ENCODE data around the gene AQP11. TPM values are rescaled to one million over a fixed set of nuclear protein-coding genes. Genes with fewer than 3 reads are reported as not detected.
A peak's percentile ranks its signal among the peaks of the same experiment; 100 is the strongest.
"Not testable (repeated sequence)": the region's sequence is repeated elsewhere in the genome, so short reads cannot be mapped to it uniquely, and the experiment has no call there.

AQP11 gene
- total RNA-seq, 1 donor from 2014 or later: 0.64 TPM

DNA sequence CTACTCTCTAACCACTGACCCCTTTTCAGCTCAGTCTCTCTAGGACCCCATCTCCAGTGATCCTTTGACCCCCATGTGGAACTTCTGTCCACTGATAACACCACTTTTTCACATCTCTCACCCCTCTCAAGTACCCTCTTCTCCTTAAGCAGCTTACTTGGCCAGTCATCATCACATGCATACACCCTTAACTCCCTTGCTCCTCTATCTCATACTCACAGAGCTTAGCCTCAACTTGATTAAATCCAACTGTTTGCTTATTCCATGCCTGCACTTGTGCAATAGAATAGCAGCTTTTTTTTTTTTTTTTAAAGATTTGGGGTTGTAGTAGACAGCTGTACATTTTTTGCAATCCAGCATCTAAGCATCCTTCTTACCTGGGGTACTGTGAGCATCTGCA lies 22.2 kb downstream of the AQP11 start:
- intact Hi-C loops (cut with DNase I): no loop called here
- DNase-seq (ENCODE audit: low spot score in 2 of 2): no peak
- TF ChIP-seq, protein P1, sequence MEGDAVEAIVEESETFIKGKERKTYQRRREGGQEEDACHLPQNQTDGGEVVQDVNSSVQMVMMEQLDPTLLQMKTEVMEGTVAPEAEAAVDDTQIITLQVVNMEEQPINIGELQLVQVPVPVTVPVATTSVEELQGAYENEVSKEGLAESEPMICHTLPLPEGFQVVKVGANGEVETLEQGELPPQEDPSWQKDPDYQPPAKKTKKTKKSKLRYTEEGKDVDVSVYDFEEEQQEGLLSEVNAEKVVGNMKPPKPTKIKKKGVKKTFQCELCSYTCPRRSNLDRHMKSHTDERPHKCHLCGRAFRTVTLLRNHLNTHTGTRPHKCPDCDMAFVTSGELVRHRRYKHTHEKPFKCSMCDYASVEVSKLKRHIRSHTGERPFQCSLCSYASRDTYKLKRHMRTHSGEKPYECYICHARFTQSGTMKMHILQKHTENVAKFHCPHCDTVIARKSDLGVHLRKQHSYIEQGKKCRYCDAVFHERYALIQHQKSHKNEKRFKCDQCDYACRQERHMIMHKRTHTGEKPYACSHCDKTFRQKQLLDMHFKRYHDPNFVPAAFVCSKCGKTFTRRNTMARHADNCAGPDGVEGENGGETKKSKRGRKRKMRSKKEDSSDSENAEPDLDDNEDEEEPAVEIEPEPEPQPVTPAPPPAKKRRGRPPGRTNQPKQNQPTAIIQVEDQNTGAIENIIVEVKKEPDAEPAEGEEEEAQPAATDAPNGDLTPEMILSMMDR (IDR thresholded peaks at IDR 0.05): no peak
- Histone ChIP-seq H3K27ac (no peak overlapping the region), H3K4me3 (no peak overlapping the region), H3K36me3 (peaks cover 28 to 68% of the 10 kb centered on the region in 2 donors), H3K27me3 (no peaks in the 10 kb centered on the region), H3K4me1 (no peaks in the 10 kb centered on the region), H3K9me3 (no peaks in the 10 kb centered on the region)

DNA sequence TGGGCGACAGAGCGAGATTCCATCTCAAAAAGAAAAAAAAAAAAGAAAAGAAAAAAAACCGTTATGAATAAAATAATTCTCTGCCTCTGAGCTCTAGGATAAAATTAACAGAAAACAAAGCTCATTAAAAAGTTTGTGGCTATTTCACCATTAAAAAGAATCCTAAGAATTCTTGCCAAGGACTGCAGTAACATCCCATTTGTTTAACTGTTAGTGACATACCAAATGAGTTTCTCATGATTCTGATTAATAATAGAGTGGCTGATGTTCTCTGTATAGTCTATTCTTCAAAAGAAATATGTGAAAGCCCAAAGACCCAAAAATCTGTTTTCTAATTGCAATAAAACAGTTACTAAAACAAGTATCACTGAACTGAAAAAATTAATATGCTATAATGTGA lies 28.1 kb downstream of the AQP11 start:
- Histone ChIP-seq H3K27me3 (no peaks in the 10 kb centered on the region), H3K4me1 (no peaks in the 10 kb centered on the region), H3K9me3 (no peaks in the 10 kb centered on the region), H3K27ac (no peak overlapping the region), H3K4me3 (no peak overlapping the region), H3K36me3 (peaks cover 52 to 84% of the 10 kb centered on the region in 2 donors)
- intact Hi-C loops (cut with DNase I): no loop called here
- no peak for DNase-seq (ENCODE audit: low spot score in 2 of 2)
- TF ChIP-seq, protein P1 (IDR thresholded peaks at IDR 0.05): no peak

DNA sequence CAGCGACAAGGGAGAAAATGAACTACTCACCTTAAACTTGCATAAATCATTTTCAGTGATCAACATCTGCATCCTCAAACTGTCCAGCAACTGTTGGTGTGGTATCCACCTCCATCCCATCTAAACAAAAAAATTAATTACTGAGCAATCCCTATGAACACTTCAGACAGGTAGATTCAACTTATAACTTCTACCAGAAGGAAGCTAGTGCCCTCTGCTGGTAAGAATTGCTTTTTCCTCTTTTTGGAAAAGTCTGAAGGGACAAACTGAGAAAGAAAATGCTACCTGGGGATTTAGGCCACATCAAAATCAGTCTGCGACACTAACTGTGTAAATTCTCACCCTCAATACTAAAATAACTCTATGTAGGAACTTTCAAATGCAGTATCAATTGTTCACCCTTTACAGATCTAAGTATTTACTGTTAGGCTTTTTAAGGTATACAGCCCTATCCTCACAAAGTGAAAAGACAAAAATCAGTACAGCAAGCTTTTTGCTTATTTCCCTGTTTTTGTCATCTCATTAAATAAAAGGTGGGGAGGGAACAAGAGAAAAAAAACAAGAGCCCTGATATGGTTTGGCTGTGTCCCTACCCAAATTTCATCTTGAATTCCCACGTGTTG lies 29.9 kb downstream of the AQP11 start:
- no peaks in the 10 kb centered on the region for H3K9me3 ChIP-seq
- peaks cover 59 to 86% of the 10 kb centered on the region in 2 donors for H3K36me3 ChIP-seq
- no peak for DNase-seq (ENCODE audit: low spot score in 2 of 2)
- intact Hi-C loops (cut with DNase I): no loop called here
- H3K4me3 ChIP-seq: no peak overlapping the region
- H3K4me1 ChIP-seq: no peaks in the 10 kb centered on the region
- H3K27me3 ChIP-seq: no peaks in the 10 kb centered on the region
- TF ChIP-seq, protein P1 (IDR thresholded peaks at IDR 0.05): peak in 2 of 3 experiments; percentile 63 to 71
- no peak overlapping the region for H3K27ac ChIP-seq

DNA sequence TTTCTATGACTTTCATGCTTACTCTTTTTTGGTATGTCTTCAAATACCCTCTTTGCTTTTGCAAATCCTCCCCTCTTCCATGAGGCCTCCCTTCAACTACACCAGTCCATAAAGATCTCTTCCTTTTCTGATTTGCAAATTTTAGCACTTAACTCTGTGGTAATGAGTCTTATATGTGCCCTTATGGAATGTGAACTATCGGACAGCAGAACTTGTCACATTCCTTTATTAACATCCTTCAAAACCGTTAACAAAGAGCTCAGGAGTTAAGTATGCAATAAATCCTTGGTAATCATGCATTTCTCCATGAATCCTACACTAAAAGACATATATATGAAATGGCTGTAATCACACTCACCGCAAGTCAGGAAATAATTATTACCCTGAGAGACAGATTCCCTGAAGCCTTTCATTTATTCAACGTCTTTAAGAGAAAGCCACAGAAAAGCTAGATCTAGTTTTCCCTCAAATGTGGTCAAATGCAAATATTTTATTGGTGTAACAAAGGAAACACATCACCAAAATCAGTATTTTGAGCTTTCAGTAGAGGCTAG lies 40.5 kb downstream of the AQP11 start:
- no peaks in the 10 kb centered on the region for H3K27me3 ChIP-seq
- no peaks in the 10 kb centered on the region for H3K4me1 ChIP-seq
- TF ChIP-seq, protein P1 (IDR thresholded peaks at IDR 0.05): no peak
- intact Hi-C loops (cut with DNase I): no loop called here
- DNase-seq (ENCODE audit: low spot score in 2 of 2): no peak
- H3K36me3 ChIP-seq: peaks cover under 1 to 3% of the 10 kb centered on the region in 2 donors
- no peak overlapping the region for H3K27ac ChIP-seq
- no peak overlapping the region for H3K4me3 ChIP-seq
- no peaks in the 10 kb centered on the region for H3K9me3 ChIP-seq

DNA sequence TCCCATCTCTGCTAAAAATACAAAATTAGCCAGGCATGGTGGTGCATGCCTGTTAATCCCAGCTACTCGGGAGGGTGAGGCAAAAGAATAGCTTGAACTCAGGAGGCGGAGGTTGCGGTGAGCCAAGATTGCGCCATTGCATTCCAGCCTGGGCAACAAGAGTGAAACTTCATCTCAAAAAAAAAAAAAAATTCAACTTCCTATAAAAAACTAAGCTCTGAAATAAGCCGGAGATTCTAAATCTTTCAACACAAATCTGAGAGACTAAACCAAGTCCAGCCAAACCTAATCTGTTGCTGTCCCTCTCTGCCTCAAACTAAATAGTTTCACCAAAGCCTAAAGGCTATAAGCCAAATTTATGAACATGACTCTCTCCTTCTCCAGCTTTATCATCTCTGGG lies 44.2 kb downstream of the AQP11 start:
- H3K27ac ChIP-seq; H3K9me3 ChIP-seq; H3K36me3 ChIP-seq; intact Hi-C loops (cut with DNase I); H3K27me3 ChIP-seq; DNase-seq (ENCODE audit: low spot score in 2 of 2); H3K4me3 ChIP-seq: not testable (repeated sequence)
- H3K4me1 ChIP-seq: peaks cover 0 to 12% of the 10 kb centered on the region in 2 donors

DNA sequence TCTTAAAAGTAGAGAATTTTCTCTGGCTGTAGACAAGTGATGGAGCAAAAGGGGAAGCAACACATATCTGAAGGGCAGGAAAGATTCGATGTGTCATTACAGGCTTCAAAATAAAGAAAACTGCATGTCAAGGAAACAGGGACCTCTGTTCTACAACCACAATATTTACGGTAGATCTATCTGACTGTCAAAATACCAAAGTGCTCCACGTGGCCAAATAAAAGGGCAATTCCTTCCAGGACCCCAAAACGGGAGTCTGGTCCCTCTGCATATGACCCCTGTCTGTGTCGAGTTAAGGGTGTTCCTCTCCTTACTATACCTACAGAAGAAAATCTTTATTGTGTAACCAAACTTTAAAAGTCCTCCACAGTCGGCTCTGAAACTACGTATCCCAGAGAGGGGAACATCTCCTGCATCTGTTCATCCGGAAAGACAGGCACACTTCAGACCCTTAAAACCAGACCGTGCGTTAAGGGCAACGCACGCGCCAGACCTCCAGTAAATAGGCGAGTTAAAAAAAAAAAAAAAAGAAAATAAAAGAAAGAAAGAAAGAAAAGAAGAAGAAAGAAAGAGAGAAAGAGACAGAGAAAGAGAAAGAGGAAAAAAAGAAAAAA lies 47.1 kb downstream of the AQP11 start:
- Histone ChIP-seq H3K9me3 (no peaks in the 10 kb centered on the region), H3K27me3 (no peaks in the 10 kb centered on the region), H3K36me3 (no peaks in the 10 kb centered on the region), H3K4me1 (peaks cover 0 to 12% of the 10 kb centered on the region in 2 donors), H3K4me3 (peak overlapping the region; percentile 52 to 100), H3K27ac (peak overlapping the region; percentile 72 to 73)
- TF ChIP-seq, protein P1 (IDR thresholded peaks at IDR 0.05): no peak
- no peak for DNase-seq (ENCODE audit: low spot score in 2 of 2)
- intact Hi-C loops (cut with DNase I): loop anchor here (5.0 kb wide), 1 partner anchor 185 kb away; the partner anchor contains the start of genes AAMDC and RSF1

All from ascending aorta (tissue), 2 donors.